HG03354 (cell line): Measurements from ENCODE around the gene NOTCH2.

Source experiments
- ATAC-seq: cut with Tn5 transposase; IDR thresholded peaks from one replicate; pipeline ENCODE4 v1.9.1; 2021; ENCODE audit warnings: mild to moderate bottlenecking; ENCODE audit not compliant: unreplicated experiment, poor library complexity, severe bottlenecking

The NOTCH2 gene

GRCh38 chr1:119888476-119888875 is 181.0 kb downstream of the NOTCH2 start:
- ATAC-seq, result no peak

DNA sequence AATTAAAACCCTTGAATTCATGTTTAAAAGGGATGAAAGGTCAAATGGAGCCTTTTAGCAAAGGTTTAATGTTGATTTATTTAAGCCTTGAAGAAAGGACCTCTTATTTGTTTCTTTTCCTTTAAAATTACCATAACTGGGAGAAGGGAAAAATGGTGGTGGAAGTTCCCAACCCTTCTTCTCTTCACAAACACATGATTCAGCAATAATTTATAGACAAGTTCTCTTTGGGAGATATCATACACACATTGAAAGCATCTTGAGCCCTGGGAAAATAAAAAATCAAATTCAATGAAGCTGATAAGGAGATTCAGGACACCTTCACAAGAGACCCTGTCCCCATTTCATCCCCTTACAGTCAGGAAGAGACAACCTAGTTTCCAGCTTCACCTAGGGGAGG is 182.0 kb downstream of the NOTCH2 start:
- ATAC-seq, result no peak

GRCh38 chr1:119885903-119886783 is 183.3 kb downstream of the NOTCH2 start:
- ATAC-seq, result no peak

GRCh38 chr1:119884711-119885110 is 184.8 kb downstream of the NOTCH2 start:
- ATAC-seq, result no peak

GRCh38 chr1:119883826-119884225 is 185.6 kb downstream of the NOTCH2 start:
- ATAC-seq, result no peak

DNA sequence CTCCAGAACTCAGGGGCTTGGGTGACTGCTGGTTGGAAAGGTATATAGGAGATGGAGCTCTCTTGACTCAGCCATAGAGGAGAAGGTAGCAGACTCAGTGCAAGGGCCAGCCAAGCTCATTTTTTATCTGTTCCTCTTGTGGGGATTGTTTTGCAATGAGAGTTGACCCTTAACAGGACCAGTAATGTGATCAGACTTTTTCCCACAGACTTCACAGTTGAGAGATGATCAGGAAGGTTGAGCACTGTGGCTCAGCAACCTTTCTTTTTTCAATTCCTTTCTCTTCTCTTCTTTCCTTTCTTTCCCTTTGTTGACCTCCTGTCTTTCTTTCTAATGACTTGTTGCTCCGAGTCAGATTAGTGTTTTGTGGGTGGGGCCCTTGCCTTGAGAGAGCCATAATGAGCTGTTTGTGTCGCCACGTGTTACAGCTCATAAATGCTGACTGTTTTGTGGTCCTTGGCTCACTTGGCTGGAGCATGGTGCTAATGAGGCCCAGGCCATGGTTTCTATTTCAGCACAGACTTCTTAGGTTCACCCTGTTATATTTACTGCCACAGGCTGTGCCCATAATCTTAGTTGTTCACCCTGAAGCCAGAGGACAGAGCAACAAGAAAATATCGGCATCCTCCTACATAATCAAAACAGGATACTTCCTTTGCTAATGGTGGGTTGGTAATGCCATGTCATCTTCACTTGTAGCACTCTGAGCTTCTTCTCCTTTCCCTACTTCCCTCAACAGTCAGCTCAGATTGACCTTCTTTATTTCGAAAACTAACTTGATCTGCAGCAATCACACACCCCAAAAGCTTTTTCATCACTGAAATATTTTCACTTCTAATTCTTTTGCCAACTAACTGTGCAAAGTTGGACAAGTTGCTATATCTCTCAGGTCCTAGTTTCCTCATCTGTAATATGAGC is 187.1 kb downstream of the NOTCH2 start:
- ATAC-seq, result no peak

- no peak for ATAC-seq
These were observed 189.7 kb downstream of the NOTCH2 start for GRCh38 chr1:119879510-119880434.

DNA sequence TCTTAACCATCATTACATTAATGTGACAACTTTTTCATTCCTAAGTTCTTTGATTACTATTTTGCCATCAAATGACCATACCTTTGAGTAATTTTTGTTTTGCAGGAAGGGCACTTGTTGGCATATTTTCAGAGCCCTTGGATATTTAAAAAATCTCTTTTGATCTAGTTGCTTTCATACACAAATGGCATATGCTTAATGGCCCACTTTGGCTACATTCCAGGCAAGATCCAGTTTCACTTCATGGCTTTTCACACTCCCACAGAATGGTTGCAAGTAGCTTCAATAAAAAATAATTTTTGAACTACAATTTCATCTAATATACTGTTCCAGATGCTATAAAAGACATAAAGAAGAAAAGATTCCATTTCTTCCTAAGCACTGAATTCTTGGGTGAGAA is 191.3 kb downstream of the NOTCH2 start:
- ATAC-seq, result no peak

DNA sequence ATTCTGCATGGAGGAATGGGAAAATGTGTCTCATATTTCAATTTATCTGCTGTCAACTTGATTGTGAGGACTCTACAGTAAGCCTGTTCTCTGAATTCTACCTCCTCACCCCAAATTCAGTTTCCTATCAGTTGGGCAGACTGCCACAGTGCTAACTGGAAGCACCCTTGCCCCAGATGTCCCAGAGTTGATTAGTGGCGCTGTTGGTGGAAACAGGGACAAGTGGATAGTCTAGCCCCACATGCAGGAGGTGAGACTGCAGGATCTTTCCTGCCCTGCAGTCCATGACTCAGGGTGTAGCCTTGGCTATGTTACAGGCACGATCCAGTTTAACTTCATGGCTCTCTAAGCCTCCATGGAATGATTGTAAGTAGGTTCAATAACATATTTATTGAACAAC is 195.3 kb downstream of the NOTCH2 start:
- ATAC-seq, result no peak

GRCh38 chr1:119873135-119874015 is 196.1 kb downstream of the NOTCH2 start:
- ATAC-seq, result no peak

DNA sequence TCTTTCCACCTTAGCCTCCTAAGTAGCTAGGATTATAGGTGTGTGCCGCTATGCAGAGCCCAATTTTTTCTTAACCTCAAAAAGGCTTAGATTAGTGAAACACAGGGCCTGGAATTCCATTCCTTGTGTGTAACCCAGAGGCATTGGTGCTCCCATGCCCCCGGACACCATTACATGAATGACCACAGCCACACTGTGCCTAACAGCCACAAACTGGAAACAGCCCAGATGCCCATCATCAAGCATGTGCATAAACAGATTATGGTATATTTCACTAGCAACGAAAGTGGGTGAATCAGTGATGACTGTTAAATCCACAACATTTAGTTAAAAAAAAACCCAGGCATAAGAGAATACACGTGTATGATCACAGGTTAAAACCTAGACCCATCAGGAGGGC is 197.6 kb downstream of the NOTCH2 start:
- ATAC-seq, result no peak

DNA sequence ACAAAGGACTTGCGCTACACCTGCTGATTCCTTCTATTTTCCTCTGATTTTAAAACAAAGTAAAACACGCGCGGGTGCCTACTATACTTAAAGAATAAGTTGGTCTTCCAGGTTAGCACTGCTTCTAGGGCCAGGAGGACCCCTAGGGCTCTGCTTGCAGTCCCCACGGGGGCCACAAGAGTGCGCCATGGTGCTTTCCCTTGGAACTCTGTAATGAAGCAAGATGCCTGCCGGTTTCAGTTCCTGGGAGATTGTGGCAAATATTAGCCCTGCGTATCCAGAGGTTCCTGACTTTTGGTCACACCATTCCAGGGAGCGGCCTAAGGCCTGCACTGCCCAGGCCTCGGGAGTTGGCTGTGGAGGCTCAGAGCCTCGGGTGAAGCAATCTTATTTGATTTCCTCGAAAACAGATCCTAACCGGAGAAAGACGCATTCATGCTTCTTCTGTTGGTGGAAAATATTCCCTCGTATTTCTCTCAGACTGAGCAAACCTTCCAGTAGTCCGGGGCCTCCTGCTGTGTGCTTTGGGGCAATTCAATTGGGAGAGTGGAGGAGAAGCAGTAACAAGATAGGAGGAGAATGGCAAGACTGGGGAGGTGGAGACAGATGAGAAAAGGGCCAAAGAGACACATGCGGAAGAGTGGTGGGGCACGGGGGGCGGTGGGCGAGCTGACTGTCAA is 198.4 kb downstream of the NOTCH2 start:
- ATAC-seq, result no peak

DNA sequence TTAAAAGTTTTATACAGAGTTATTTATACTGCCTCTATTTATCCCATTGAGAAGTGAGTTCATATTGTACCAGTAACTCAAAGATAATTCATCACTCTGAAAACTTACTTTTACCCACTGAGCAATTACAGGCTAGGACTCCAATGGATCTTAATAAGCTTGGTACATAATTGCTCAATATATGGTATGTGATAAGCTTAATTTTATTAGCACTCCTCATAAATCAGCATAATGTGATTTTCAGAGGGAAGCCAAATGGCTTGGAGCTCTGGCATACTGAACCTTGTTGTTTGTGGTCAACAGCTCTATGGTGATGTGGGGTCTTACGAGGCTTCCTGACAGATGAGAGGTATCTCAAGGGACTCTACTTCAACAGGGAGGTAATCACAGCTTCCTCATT is 199.5 kb downstream of the NOTCH2 start:
- no peak for ATAC-seq

DNA sequence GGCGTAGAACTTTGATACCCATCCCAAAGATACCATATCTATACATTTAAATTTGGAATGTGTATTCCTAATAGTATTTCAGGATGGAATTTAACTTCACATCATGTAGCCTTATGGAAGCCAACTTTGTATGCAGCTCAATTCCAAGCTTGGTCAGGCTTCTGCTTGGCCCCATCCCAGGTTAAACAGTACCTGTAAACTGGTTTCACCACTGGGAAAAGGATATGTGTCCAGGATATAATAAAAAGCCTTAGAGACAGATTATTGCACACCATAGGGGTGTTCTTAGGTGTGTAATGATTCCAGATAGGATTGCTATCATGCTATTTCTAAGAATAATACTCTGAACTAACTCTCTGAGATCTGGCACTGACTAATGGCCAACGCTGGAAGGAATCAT is 201.3 kb downstream of the NOTCH2 start:
- ATAC-seq, result no peak

DNA sequence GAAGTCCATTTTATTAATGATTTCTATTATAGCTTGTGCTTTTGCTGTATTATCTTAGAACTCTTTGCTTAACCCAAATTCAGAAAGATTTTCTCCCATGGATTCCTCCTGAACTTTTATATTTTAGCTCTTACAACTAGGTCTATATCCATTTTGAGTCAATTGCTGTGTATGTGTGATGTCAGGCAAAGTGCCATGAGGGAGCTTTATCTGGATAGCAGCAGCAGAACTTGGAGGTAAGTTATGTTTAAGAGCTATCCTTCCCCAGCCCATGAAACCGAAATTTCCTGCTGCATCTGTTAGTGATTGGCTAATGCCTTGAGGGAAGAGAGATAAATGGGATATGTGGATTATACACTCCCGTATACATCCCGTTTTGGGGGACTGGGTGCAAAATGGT is 203.0 kb downstream of the NOTCH2 start:
- ATAC-seq, result no peak

- ATAC-seq, result no peak
These were observed 203.8 kb downstream of the NOTCH2 start for GRCh38 chr1:119865627-119866026.

- no peak for ATAC-seq
These were observed 207.2 kb downstream of the NOTCH2 start for GRCh38 chr1:119862276-119862675.
